ENCODE measurements around the gene ABCD4.

Gene ABCD4

GRCh38 chr14:74301594-74302151 is 1.1 kb downstream of the ABCD4 start:
- Histone ChIP-seq H3K9me3 (ENCODE audit: insufficient read depth, low read depth, low read length) (no peaks in the 10 kb centered on the region), H3K79me2 (ENCODE audit: control insufficient read depth, insufficient read depth, low read length, poor library complexity) (peaks cover 8% of the 10 kb centered on the region), H3K27me3 (ENCODE audit: insufficient read depth, low read length) (no peaks in the 10 kb centered on the region), H4K12ac (ENCODE audit: low read depth, low read length) (no peak overlapping the region), H3K4me1 (ENCODE audit: control insufficient read depth in 1 of 2, insufficient read depth in 2 of 2, low read length in 2 of 2) (peaks cover 0 to 7% of the 10 kb centered on the region in 2 experiments), H3K4ac (ENCODE audit: low read depth, low read length) (peak overlapping the region; percentile 38), H2BK12ac (ENCODE audit: low read length) (no peak overlapping the region), H3K23ac (ENCODE audit: low read length) (no peak overlapping the region), H3K18ac (ENCODE audit: low read length) (no peak overlapping the region), H3K27ac (ENCODE audit: low read depth, low read length) (no peak overlapping the region), H2BK120ac (ENCODE audit: insufficient read depth, low read length, poor library complexity) (no peak overlapping the region), H4K8ac (ENCODE audit: low read depth, low read length) (no peak overlapping the region), H3K79me1 (ENCODE audit: low read length) (peaks cover 4% of the 10 kb centered on the region), H2AK5ac (ENCODE audit: low read length) (no peak overlapping the region), H3K36me3 (ENCODE audit: control insufficient read depth in 1 of 2, insufficient read depth in 2 of 2, low read length in 2 of 2) (peaks cover 17 to 20% of the 10 kb centered on the region in 2 experiments), H3K4me3 (ENCODE audit: low read depth, low read length) (peak overlapping the region; percentile 18), H3K14ac (ENCODE audit: low read length) (no peak overlapping the region), H4K91ac (ENCODE audit: low read depth, low read length) (no peak overlapping the region), H2BK5ac (ENCODE audit: low read depth, low read length, poor library complexity) (no peak overlapping the region), H3K4me2 (ENCODE audit: low read length) (peak overlapping the region; percentile 78), H2AFZ (ENCODE audit: insufficient read depth, low read length, poor library complexity) (no peak overlapping the region), H3K9ac (ENCODE audit: low read length) (no peak overlapping the region)
- no CpG with 5 or more reads among the region's 22 CpGs for WGBS (ENCODE audit: extremely low coverage, insufficient coverage, insufficient read length)
- no peak for DNase-seq

DNA sequence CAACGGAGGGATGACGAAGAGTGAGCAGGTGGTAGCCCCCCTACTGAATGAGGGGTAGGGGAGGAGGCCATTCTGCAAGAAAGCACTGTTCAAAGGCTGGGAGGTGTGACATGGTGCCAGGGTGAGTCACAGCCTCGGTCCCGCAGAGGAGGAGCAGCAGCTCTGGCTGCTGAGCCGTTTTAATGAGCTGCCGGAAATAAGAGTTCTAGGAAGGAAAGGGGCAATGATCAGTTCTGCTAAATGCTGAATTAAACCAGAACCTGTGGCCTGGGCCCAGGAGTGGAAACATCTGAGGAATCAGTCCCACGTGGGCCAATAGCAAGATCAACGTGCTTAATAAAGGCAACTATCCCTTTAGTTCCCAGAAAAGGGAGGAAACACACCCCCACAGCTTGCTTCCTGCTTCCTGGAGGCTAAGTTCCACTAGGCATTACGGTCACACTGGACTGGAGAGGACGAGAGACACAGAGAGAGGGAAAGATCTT is 3.6 kb downstream of the ABCD4 start:
- Histone ChIP-seq H4K91ac (ENCODE audit: low read depth, low read length) (no peak overlapping the region), H3K4ac (ENCODE audit: low read depth, low read length) (no peak overlapping the region), H3K14ac (ENCODE audit: low read length) (no peak overlapping the region), H3K36me3 (ENCODE audit: control insufficient read depth in 1 of 2, insufficient read depth in 2 of 2, low read length in 2 of 2) (peaks cover 32 to 40% of the 10 kb centered on the region in 2 experiments), H2BK12ac (ENCODE audit: low read length) (no peak overlapping the region), H3K27me3 (ENCODE audit: insufficient read depth, low read length) (no peaks in the 10 kb centered on the region), H3K4me2 (ENCODE audit: low read length) (no peak overlapping the region), H3K9ac (ENCODE audit: low read length) (no peak overlapping the region), H3K23ac (ENCODE audit: low read length) (no peak overlapping the region), H2AK5ac (ENCODE audit: low read length) (no peak overlapping the region), H2AFZ (ENCODE audit: insufficient read depth, low read length, poor library complexity) (no peak overlapping the region), H3K79me1 (ENCODE audit: low read length) (peaks cover 4% of the 10 kb centered on the region), H3K9me3 (ENCODE audit: insufficient read depth, low read depth, low read length) (peaks cover 1% of the 10 kb centered on the region), H4K12ac (ENCODE audit: low read depth, low read length) (no peak overlapping the region), H3K18ac (ENCODE audit: low read length) (no peak overlapping the region), H2BK120ac (ENCODE audit: insufficient read depth, low read length, poor library complexity) (no peak overlapping the region), H3K4me1 (ENCODE audit: control insufficient read depth in 1 of 2, insufficient read depth in 2 of 2, low read length in 2 of 2) (peaks cover 0 to 7% of the 10 kb centered on the region in 2 experiments), H3K79me2 (ENCODE audit: control insufficient read depth, insufficient read depth, low read length, poor library complexity) (peaks cover 8% of the 10 kb centered on the region), H4K8ac (ENCODE audit: low read depth, low read length) (no peak overlapping the region), H3K27ac (ENCODE audit: low read depth, low read length) (no peak overlapping the region), H2BK5ac (ENCODE audit: low read depth, low read length, poor library complexity) (no peak overlapping the region), H3K4me3 (ENCODE audit: low read depth, low read length) (no peak overlapping the region)
- WGBS (ENCODE audit: extremely low coverage, insufficient coverage, insufficient read length): no CpG with 5 or more reads among the region's 10 CpGs
- DNase-seq: peak; percentile 16 to 27

GRCh38 chr14:74297986-74298385 is 4.7 kb downstream of the ABCD4 start:
- H4K8ac ChIP-seq (ENCODE audit: low read depth, low read length): no peak overlapping the region
- no peak overlapping the region for H2AFZ ChIP-seq (ENCODE audit: insufficient read depth, low read length, poor library complexity)
- peaks cover 0 to 9% of the 10 kb centered on the region in 2 experiments for H3K4me1 ChIP-seq (ENCODE audit: control insufficient read depth in 1 of 2, insufficient read depth in 2 of 2, low read length in 2 of 2)
- H2BK12ac ChIP-seq (ENCODE audit: low read length): no peak overlapping the region
- no peak overlapping the region for H2AK5ac ChIP-seq (ENCODE audit: low read length)
- H4K12ac ChIP-seq (ENCODE audit: low read depth, low read length): no peak overlapping the region
- H2BK120ac ChIP-seq (ENCODE audit: insufficient read depth, low read length, poor library complexity): no peak overlapping the region
- H3K14ac ChIP-seq (ENCODE audit: low read length): no peak overlapping the region
- H3K36me3 ChIP-seq (ENCODE audit: control insufficient read depth in 1 of 2, insufficient read depth in 2 of 2, low read length in 2 of 2): peaks cover 33 to 41% of the 10 kb centered on the region in 2 experiments
- no peak overlapping the region for H3K4ac ChIP-seq (ENCODE audit: low read depth, low read length)
- no peaks in the 10 kb centered on the region for H3K27me3 ChIP-seq (ENCODE audit: insufficient read depth, low read length)
- H3K4me3 ChIP-seq (ENCODE audit: low read depth, low read length): no peak overlapping the region
- no peak overlapping the region for H3K23ac ChIP-seq (ENCODE audit: low read length)
- peaks cover 1% of the 10 kb centered on the region for H3K9me3 ChIP-seq (ENCODE audit: insufficient read depth, low read depth, low read length)
- H3K79me2 ChIP-seq (ENCODE audit: control insufficient read depth, insufficient read depth, low read length, poor library complexity): peaks cover 8% of the 10 kb centered on the region
- no CpG with 5 or more reads among the region's 10 CpGs for WGBS (ENCODE audit: extremely low coverage, insufficient coverage, insufficient read length)
- no peak overlapping the region for H2BK5ac ChIP-seq (ENCODE audit: low read depth, low read length, poor library complexity)
- H3K18ac ChIP-seq (ENCODE audit: low read length): no peak overlapping the region
- no peak for DNase-seq
- H3K4me2 ChIP-seq (ENCODE audit: low read length): no peak overlapping the region
- no peak overlapping the region for H3K27ac ChIP-seq (ENCODE audit: low read depth, low read length)
- no peak overlapping the region for H3K9ac ChIP-seq (ENCODE audit: low read length)
- H3K79me1 ChIP-seq (ENCODE audit: low read length): peaks cover 4% of the 10 kb centered on the region
- no peak overlapping the region for H4K91ac ChIP-seq (ENCODE audit: low read depth, low read length)

DNA sequence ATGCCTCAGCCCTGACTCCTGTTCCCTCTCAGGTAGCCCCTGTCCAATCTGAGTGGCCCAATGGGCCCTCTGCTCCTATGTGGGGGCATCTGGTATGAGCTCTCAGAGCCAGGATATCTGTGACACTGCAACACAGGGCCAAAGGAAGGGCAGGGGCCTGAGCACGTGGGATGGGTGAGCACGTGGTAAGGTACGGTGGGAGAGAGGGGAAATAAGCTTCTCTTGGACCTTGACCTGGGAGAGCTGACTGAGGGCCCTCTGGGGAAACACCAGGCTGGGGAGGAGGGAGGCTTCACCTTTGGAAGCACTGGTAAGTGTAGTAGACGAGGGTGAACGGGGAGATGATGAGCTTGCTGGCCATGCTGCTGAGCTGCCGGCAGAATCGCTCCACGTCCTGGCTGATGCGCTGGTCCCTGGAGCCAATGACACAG is 6.7 kb downstream of the ABCD4 start:
- no peak overlapping the region for H3K4me3 ChIP-seq (ENCODE audit: low read depth, low read length)
- H4K8ac ChIP-seq (ENCODE audit: low read depth, low read length): no peak overlapping the region
- no peak overlapping the region for H2BK5ac ChIP-seq (ENCODE audit: low read depth, low read length, poor library complexity)
- H3K23ac ChIP-seq (ENCODE audit: low read length): no peak overlapping the region
- peaks cover 1% of the 10 kb centered on the region for H3K9me3 ChIP-seq (ENCODE audit: insufficient read depth, low read depth, low read length)
- no peak overlapping the region for H2BK120ac ChIP-seq (ENCODE audit: insufficient read depth, low read length, poor library complexity)
- no peak overlapping the region for H3K4me2 ChIP-seq (ENCODE audit: low read length)
- no peak overlapping the region for H3K4ac ChIP-seq (ENCODE audit: low read depth, low read length)
- H4K12ac ChIP-seq (ENCODE audit: low read depth, low read length): no peak overlapping the region
- H3K18ac ChIP-seq (ENCODE audit: low read length): no peak overlapping the region
- H3K9ac ChIP-seq (ENCODE audit: low read length): no peak overlapping the region
- H2AFZ ChIP-seq (ENCODE audit: insufficient read depth, low read length, poor library complexity): no peak overlapping the region
- H3K4me1 ChIP-seq (ENCODE audit: control insufficient read depth in 1 of 2, insufficient read depth in 2 of 2, low read length in 2 of 2): peaks cover 0 to 3% of the 10 kb centered on the region in 2 experiments
- no peak overlapping the region for H2AK5ac ChIP-seq (ENCODE audit: low read length)
- peaks cover under 1% of the 10 kb centered on the region for H3K79me2 ChIP-seq (ENCODE audit: control insufficient read depth, insufficient read depth, low read length, poor library complexity)
- no peak overlapping the region for H4K91ac ChIP-seq (ENCODE audit: low read depth, low read length)
- H3K79me1 ChIP-seq (ENCODE audit: low read length): no peaks in the 10 kb centered on the region
- no peak overlapping the region for H3K27ac ChIP-seq (ENCODE audit: low read depth, low read length)
- H2BK12ac ChIP-seq (ENCODE audit: low read length): no peak overlapping the region
- no peak for DNase-seq
- H3K36me3 ChIP-seq (ENCODE audit: control insufficient read depth in 1 of 2, insufficient read depth in 2 of 2, low read length in 2 of 2): peaks cover 45 to 58% of the 10 kb centered on the region in 2 experiments
- H3K27me3 ChIP-seq (ENCODE audit: insufficient read depth, low read length): no peaks in the 10 kb centered on the region
- H3K14ac ChIP-seq (ENCODE audit: low read length): no peak overlapping the region
- no CpG with 5 or more reads among the region's 9 CpGs for WGBS (ENCODE audit: extremely low coverage, insufficient coverage, insufficient read length)
